PFSK-1 (cell line): Measurements from ENCODE around the gene CLIP1.

Experiments used
- FOXP2 ChIP-seq: optimal IDR thresholded peaks from 2 replicates; pipeline ENCODE3; 2011; ENCODE audit warnings: borderline replicate concordance, control low read depth, inconsistent platforms; ENCODE audit not compliant: insufficient read depth; ENCODE audit errors: extremely low read length, extremely low read depth
- POLR2AphosphoS5 ChIP-seq: IDR thresholded peaks from 2 replicates; pipeline ENCODE4 v1.6.1; 2012; ENCODE audit warnings: low read depth, mild to moderate bottlenecking, control low read depth, low read length, moderate library complexity
- SIN3A ChIP-seq: IDR thresholded peaks from 2 replicates; pipeline ENCODE4 v1.6.1; 2012; ENCODE audit warnings: mild to moderate bottlenecking, low read length, moderate library complexity, borderline replicate concordance; ENCODE audit not compliant: insufficient read depth
- TAF1 ChIP-seq: IDR thresholded peaks from 2 replicates; pipeline ENCODE4 v1.6.1; 2012; ENCODE audit warnings: low read length, control low read depth, borderline replicate concordance; ENCODE audit not compliant: insufficient read depth
- TF ChIP-seq, protein P1 (sequence below), 2 experiments: IDR thresholded peaks; 2 replicates each; pipeline versions ENCODE4 v1.6.1 to v1.8.0; 2011 to 2012; ENCODE audit warnings: low read depth in 2 of 2, low read length in 2 of 2, control low read depth in 1 of 2, inconsistent platforms in 1 of 2, mild to moderate bottlenecking in 1 of 2, moderate library complexity in 1 of 2; ENCODE audit not compliant: insufficient read depth in 1 of 2

DNA sequence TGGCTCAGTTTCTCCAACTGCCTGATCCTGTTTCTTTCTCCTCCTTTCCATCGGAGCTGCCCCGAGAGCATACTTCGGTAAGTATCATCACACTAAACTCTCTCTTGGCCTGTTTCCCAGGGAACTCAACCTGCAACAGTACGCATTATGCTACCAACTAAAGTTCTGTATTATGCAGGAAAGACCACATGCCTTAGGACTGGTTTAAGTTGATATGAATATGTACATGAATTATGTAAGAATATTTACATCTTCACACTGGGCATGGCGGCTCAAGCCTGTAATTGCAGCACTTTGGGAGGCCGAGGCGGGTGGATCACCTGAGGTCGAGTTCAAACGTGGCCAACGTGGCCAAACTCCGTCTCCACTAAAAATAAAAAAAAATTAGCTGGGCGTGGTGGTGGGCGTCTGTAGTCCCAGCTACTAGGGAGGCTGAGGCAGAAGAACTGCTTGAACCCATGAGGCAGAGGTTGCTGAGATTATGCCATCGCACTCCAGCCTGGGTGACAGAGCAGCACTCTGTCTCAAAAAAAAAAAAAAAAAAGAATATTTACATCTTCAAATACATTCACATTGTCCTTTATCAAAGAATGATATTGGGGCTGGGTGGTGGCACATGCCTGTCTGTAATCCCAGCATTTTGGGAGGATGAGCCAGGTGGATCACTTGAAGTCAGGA is 124.3 kb downstream of the CLIP1 start:
- no peak for TF ChIP-seq TAF1
- TF ChIP-seq, protein P1, sequence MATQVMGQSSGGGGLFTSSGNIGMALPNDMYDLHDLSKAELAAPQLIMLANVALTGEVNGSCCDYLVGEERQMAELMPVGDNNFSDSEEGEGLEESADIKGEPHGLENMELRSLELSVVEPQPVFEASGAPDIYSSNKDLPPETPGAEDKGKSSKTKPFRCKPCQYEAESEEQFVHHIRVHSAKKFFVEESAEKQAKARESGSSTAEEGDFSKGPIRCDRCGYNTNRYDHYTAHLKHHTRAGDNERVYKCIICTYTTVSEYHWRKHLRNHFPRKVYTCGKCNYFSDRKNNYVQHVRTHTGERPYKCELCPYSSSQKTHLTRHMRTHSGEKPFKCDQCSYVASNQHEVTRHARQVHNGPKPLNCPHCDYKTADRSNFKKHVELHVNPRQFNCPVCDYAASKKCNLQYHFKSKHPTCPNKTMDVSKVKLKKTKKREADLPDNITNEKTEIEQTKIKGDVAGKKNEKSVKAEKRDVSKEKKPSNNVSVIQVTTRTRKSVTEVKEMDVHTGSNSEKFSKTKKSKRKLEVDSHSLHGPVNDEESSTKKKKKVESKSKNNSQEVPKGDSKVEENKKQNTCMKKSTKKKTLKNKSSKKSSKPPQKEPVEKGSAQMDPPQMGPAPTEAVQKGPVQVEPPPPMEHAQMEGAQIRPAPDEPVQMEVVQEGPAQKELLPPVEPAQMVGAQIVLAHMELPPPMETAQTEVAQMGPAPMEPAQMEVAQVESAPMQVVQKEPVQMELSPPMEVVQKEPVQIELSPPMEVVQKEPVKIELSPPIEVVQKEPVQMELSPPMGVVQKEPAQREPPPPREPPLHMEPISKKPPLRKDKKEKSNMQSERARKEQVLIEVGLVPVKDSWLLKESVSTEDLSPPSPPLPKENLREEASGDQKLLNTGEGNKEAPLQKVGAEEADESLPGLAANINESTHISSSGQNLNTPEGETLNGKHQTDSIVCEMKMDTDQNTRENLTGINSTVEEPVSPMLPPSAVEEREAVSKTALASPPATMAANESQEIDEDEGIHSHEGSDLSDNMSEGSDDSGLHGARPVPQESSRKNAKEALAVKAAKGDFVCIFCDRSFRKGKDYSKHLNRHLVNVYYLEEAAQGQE (IDR thresholded peaks at IDR 0.05; ENCODE audit: insufficient read depth in 1 of 2, low read depth in 2 of 2, low read length in 2 of 2), result no peak
- no peak for TF ChIP-seq SIN3A
- no peak for TF ChIP-seq POLR2AphosphoS5
- TF ChIP-seq FOXP2, result no peak
